ENCODE results near the gene ROR1. TPM values are rescaled to one million over a fixed set of nuclear protein-coding genes. Genes with fewer than 3 reads are reported as not detected.
A peak's percentile ranks its signal among the peaks of the same experiment; 100 is the strongest.

Gene ROR1
- total RNA-seq, 1 experiment from 2014 or later = 1.4 TPM

- DNase-seq = peak; percentile 6
These were observed 226.2 kb downstream of the ROR1 start for GRCh38 chr1:64000021-64000420.

GRCh38 chr1:64001038-64001437, 227.2 kb downstream of the ROR1 start:
- Histone ChIP-seq H3K36me3 (no peaks in the 10 kb centered on the region), H3K9me3 (no peaks in the 10 kb centered on the region; the same call in 1 of the 2 replicates), H3K27me3 (no peaks in the 10 kb centered on the region), H3K4me3 (no peak overlapping the region)
- no peak for DNase-seq

More at GRCh38 chr1:64000021-64000420, 226.2 kb downstream of the ROR1 start:
- no peaks in the 10 kb centered on the region; the same call in 1 of the 2 replicates for H3K9me3 ChIP-seq
- H3K27me3 ChIP-seq = no peaks in the 10 kb centered on the region
- H3K36me3 ChIP-seq = no peaks in the 10 kb centered on the region
- H3K4me3 ChIP-seq = no peak overlapping the region

- Histone ChIP-seq H3K36me3 (no peaks in the 10 kb centered on the region), H3K4me3 (no peak overlapping the region)
These were observed 230.7 kb downstream of the ROR1 start for GRCh38 chr1:64004451-64005025.

GRCh38 chr1:64005801-64006200, 232.0 kb downstream of the ROR1 start:
- Histone ChIP-seq H3K27me3 (no peaks in the 10 kb centered on the region), H3K4me3 (no peak overlapping the region), H3K9me3 (no peaks in the 10 kb centered on the region; the same call in 1 of the 2 replicates), H3K36me3 (no peaks in the 10 kb centered on the region)
- DNase-seq = no peak

More at GRCh38 chr1:64004451-64005025, 230.7 kb downstream of the ROR1 start:
- Histone ChIP-seq H3K9me3 (no peaks in the 10 kb centered on the region; the same call in 1 of the 2 replicates), H3K27me3 (no peaks in the 10 kb centered on the region)
- DNase-seq = no peak

- no peaks in the 10 kb centered on the region; the same call in 1 of the 2 replicates for H3K9me3 ChIP-seq
- DNase-seq = peak; percentile 39
- no peak overlapping the region for H3K4me3 ChIP-seq
- H3K36me3 ChIP-seq = no peaks in the 10 kb centered on the region
- H3K27me3 ChIP-seq = no peaks in the 10 kb centered on the region
These were observed 232.6 kb downstream of the ROR1 start for GRCh38 chr1:64006276-64007051.

GRCh38 chr1:64010316-64010715, 236.5 kb downstream of the ROR1 start:
- Histone ChIP-seq H3K9me3 (no peaks in the 10 kb centered on the region; the same call in 1 of the 2 replicates), H3K27me3 (no peaks in the 10 kb centered on the region), H3K4me3 (no peak overlapping the region), H3K36me3 (no peaks in the 10 kb centered on the region)
- no peak for DNase-seq

- no peak for DNase-seq
- Histone ChIP-seq H3K4me3 (no peak overlapping the region), H3K9me3 (no peaks in the 10 kb centered on the region; the same call in 1 of the 2 replicates), H3K27me3 (no peaks in the 10 kb centered on the region), H3K36me3 (no peaks in the 10 kb centered on the region)
These were observed 239.6 kb downstream of the ROR1 start for GRCh38 chr1:64013395-64013794.

- Histone ChIP-seq H3K9me3 (no peaks in the 10 kb centered on the region), H3K27me3 (no peaks in the 10 kb centered on the region), H3K36me3 (no peaks in the 10 kb centered on the region), H3K4me3 (no peak overlapping the region)
- DNase-seq = no peak
These were observed 246.0 kb downstream of the ROR1 start for GRCh38 chr1:64019818-64020217.

GRCh38 chr1:64021066-64021465, 247.2 kb downstream of the ROR1 start:
- DNase-seq = no peak
- H3K9me3 ChIP-seq = no peaks in the 10 kb centered on the region
- no peaks in the 10 kb centered on the region for H3K27me3 ChIP-seq
- no peaks in the 10 kb centered on the region for H3K36me3 ChIP-seq
- no peak overlapping the region for H3K4me3 ChIP-seq

- no peak for DNase-seq
- Histone ChIP-seq H3K9me3 (0 out of 2 replicates have a peak, but pooled peaks cover 4% of the 10 kb centered on the region), H3K36me3 (no peaks in the 10 kb centered on the region), H3K4me3 (no peak overlapping the region), H3K27me3 (no peaks in the 10 kb centered on the region)
These were observed 251.2 kb downstream of the ROR1 start for GRCh38 chr1:64025051-64025450.

GRCh38 chr1:64029037-64029436, 255.2 kb downstream of the ROR1 start:
- no peak for DNase-seq
- H3K9me3 ChIP-seq = 0 out of 2 replicates have a peak, but pooled peaks cover 4% of the 10 kb centered on the region
- no peak overlapping the region for H3K4me3 ChIP-seq
- H3K27me3 ChIP-seq = no peaks in the 10 kb centered on the region
- H3K36me3 ChIP-seq = no peaks in the 10 kb centered on the region

GRCh38 chr1:64030411-64030810, 256.6 kb downstream of the ROR1 start:
- H3K36me3 ChIP-seq = no peaks in the 10 kb centered on the region
- DNase-seq = no peak

GRCh38 chr1:64031236-64031635, 257.4 kb downstream of the ROR1 start:
- no peaks in the 10 kb centered on the region for H3K27me3 ChIP-seq
- no peak for DNase-seq
- no peak overlapping the region for H3K4me3 ChIP-seq
- H3K36me3 ChIP-seq = no peaks in the 10 kb centered on the region
- 0 out of 2 replicates have a peak, but pooled peaks cover 4% of the 10 kb centered on the region for H3K9me3 ChIP-seq

More at GRCh38 chr1:64030411-64030810, 256.6 kb downstream of the ROR1 start:
- H3K27me3 ChIP-seq = no peaks in the 10 kb centered on the region
- H3K4me3 ChIP-seq = no peak overlapping the region
- H3K9me3 ChIP-seq = 0 out of 2 replicates have a peak, but pooled peaks cover 4% of the 10 kb centered on the region

- Histone ChIP-seq H3K4me3 (no peak overlapping the region), H3K36me3 (no peaks in the 10 kb centered on the region), H3K9me3 (0 out of 2 replicates have a peak, but pooled peaks cover 2% of the 10 kb centered on the region), H3K27me3 (no peaks in the 10 kb centered on the region)
- DNase-seq = no peak
These were observed 259.9 kb downstream of the ROR1 start for GRCh38 chr1:64033667-64034220.

- Histone ChIP-seq H3K27me3 (no peaks in the 10 kb centered on the region), H3K36me3 (no peaks in the 10 kb centered on the region), H3K4me3 (no peak overlapping the region), H3K9me3 (no peaks in the 10 kb centered on the region)
- DNase-seq = no peak
These were observed 262.7 kb downstream of the ROR1 start for GRCh38 chr1:64036549-64036948.

GRCh38 chr1:64038119-64038518, 264.3 kb downstream of the ROR1 start:
- H3K9me3 ChIP-seq = no peaks in the 10 kb centered on the region
- DNase-seq = no peak
- no peak overlapping the region for H3K4me3 ChIP-seq
- no peaks in the 10 kb centered on the region for H3K27me3 ChIP-seq
- H3K36me3 ChIP-seq = no peaks in the 10 kb centered on the region

- no peaks in the 10 kb centered on the region for H3K27me3 ChIP-seq
- no peak overlapping the region for H3K4me3 ChIP-seq
- DNase-seq = no peak
- H3K9me3 ChIP-seq = no peaks in the 10 kb centered on the region
- no peaks in the 10 kb centered on the region for H3K36me3 ChIP-seq
These were observed 265.1 kb downstream of the ROR1 start for GRCh38 chr1:64038965-64039364.
